WTC11 (cell line): ENCODE results near the gene RHOA.

Source experiments
- SOX15 ChIP-seq: fragments of 250-450 bp; sonication (Bioruptor Pico); IDR thresholded peaks from 2 replicates; pipeline ENCODE4 v1.9.0; 2021; ENCODE audit warnings: mild to moderate bottlenecking
- SP1 ChIP-seq: sonication (generic); formaldehyde crosslinking; conservative IDR thresholded peaks from 2 replicates; pipeline ENCODE4 v1.8.1; 2022; ENCODE audit warnings: missing genetic modification reagents
- ZNF263 ChIP-seq: sonication (generic); formaldehyde crosslinking; IDR thresholded peaks from 2 replicates; pipeline ENCODE4 v1.8.1; 2022; ENCODE audit warnings: low read depth, mild to moderate bottlenecking, moderate library complexity, missing genetic modification reagents
- TF ChIP-seq, protein P1 (sequence below): sonication (generic); formaldehyde crosslinking; IDR thresholded peaks from 2 replicates; pipeline ENCODE4 v1.8.0; 2022; ENCODE audit warnings: missing genetic modification reagents
- TF ChIP-seq, protein P2 (sequence below): fragments of 200-600 bp; IDR thresholded peaks from 2 replicates; pipeline ENCODE4 v1.8.0; 2022; ENCODE audit warnings: antibody characterized with exemption
- TF ChIP-seq, protein P3 (sequence below): sonication (generic); formaldehyde crosslinking; IDR thresholded peaks from 2 replicates; pipeline ENCODE4 v1.8.1; 2022; ENCODE audit warnings: missing genetic modification reagents, borderline replicate concordance
- TF ChIP-seq, protein P4 (sequence below): sonication (generic); formaldehyde crosslinking; IDR thresholded peaks from 2 replicates; pipeline ENCODE4 v1.8.1; 2023; ENCODE audit warnings: mild to moderate bottlenecking, missing genetic modification reagents
- TF ChIP-seq, protein P5 (sequence below): fragments of 250-450 bp; sonication (Bioruptor Pico); IDR thresholded peaks from 2 replicates; pipeline ENCODE4 v2.1.2; 2022; ENCODE audit warnings: mild to moderate bottlenecking, moderate library complexity

DNA sequence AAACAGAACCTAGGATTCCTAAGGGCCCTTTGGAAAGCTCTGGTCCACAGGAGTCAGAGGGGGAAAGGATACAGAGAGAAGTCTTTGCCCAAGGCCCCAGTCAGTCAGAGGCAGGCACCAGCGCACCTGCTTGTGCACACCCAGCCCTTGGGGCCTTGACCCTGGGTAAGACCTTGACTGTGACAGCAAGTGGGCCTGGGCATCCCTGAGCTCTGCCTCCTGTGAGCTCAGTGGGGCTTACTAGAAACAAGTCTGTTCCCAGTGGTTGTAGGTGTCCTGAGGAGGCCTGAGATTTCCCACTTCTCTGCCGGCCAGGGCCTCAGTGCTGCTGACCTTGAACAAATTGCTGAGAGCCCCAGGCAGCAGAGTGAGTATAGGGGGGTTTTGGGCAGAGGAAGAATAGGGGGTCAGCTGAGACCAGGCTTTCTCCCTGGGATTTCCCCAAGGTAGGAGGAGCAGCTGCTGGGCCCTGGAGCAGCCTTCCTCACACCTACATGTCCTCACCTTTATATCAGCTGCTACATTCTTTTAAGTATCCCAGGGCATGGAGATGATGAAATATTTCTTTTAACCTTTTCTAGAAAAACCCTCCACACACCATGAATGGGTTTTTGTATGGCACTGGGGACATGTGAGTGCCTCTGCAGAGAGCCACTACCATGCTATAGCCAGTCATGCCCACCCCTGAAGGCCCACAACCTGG lies 48.6 kb upstream of the RHOA start:
- TF ChIP-seq, protein P1, sequence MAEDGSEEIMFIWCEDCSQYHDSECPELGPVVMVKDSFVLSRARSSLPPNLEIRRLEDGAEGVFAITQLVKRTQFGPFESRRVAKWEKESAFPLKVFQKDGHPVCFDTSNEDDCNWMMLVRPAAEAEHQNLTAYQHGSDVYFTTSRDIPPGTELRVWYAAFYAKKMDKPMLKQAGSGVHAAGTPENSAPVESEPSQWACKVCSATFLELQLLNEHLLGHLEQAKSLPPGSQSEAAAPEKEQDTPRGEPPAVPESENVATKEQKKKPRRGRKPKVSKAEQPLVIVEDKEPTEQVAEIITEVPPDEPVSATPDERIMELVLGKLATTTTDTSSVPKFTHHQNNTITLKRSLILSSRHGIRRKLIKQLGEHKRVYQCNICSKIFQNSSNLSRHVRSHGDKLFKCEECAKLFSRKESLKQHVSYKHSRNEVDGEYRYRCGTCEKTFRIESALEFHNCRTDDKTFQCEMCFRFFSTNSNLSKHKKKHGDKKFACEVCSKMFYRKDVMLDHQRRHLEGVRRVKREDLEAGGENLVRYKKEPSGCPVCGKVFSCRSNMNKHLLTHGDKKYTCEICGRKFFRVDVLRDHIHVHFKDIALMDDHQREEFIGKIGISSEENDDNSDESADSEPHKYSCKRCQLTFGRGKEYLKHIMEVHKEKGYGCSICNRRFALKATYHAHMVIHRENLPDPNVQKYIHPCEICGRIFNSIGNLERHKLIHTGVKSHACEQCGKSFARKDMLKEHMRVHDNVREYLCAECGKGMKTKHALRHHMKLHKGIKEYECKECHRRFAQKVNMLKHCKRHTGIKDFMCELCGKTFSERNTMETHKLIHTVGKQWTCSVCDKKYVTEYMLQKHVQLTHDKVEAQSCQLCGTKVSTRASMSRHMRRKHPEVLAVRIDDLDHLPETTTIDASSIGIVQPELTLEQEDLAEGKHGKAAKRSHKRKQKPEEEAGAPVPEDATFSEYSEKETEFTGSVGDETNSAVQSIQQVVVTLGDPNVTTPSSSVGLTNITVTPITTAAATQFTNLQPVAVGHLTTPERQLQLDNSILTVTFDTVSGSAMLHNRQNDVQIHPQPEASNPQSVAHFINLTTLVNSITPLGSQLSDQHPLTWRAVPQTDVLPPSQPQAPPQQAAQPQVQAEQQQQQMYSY (CRISPR knock-in tag): no peak
- TF ChIP-seq, protein P2, sequence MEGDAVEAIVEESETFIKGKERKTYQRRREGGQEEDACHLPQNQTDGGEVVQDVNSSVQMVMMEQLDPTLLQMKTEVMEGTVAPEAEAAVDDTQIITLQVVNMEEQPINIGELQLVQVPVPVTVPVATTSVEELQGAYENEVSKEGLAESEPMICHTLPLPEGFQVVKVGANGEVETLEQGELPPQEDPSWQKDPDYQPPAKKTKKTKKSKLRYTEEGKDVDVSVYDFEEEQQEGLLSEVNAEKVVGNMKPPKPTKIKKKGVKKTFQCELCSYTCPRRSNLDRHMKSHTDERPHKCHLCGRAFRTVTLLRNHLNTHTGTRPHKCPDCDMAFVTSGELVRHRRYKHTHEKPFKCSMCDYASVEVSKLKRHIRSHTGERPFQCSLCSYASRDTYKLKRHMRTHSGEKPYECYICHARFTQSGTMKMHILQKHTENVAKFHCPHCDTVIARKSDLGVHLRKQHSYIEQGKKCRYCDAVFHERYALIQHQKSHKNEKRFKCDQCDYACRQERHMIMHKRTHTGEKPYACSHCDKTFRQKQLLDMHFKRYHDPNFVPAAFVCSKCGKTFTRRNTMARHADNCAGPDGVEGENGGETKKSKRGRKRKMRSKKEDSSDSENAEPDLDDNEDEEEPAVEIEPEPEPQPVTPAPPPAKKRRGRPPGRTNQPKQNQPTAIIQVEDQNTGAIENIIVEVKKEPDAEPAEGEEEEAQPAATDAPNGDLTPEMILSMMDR: no peak
- TF ChIP-seq, protein P3, sequence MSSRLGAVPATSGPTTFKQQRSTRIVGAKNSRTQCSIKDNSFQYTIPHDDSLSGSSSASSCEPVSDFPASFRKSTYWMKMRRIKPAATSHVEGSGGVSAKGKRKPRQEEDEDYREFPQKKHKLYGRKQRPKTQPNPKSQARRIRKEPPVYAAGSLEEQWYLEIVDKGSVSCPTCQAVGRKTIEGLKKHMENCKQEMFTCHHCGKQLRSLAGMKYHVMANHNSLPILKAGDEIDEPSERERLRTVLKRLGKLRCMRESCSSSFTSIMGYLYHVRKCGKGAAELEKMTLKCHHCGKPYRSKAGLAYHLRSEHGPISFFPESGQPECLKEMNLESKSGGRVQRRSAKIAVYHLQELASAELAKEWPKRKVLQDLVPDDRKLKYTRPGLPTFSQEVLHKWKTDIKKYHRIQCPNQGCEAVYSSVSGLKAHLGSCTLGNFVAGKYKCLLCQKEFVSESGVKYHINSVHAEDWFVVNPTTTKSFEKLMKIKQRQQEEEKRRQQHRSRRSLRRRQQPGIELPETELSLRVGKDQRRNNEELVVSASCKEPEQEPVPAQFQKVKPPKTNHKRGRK (CRISPR knock-in tag): no peak
- TF ChIP-seq, protein P4, sequence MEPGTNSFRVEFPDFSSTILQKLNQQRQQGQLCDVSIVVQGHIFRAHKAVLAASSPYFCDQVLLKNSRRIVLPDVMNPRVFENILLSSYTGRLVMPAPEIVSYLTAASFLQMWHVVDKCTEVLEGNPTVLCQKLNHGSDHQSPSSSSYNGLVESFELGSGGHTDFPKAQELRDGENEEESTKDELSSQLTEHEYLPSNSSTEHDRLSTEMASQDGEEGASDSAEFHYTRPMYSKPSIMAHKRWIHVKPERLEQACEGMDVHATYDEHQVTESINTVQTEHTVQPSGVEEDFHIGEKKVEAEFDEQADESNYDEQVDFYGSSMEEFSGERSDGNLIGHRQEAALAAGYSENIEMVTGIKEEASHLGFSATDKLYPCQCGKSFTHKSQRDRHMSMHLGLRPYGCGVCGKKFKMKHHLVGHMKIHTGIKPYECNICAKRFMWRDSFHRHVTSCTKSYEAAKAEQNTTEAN (CRISPR knock-in tag): no peak
- TF ChIP-seq SOX15 (CRISPR knock-in tag) (no peak), SP1 (no peak), ZNF263 (CRISPR knock-in tag) (no peak)
- TF ChIP-seq, protein P5, sequence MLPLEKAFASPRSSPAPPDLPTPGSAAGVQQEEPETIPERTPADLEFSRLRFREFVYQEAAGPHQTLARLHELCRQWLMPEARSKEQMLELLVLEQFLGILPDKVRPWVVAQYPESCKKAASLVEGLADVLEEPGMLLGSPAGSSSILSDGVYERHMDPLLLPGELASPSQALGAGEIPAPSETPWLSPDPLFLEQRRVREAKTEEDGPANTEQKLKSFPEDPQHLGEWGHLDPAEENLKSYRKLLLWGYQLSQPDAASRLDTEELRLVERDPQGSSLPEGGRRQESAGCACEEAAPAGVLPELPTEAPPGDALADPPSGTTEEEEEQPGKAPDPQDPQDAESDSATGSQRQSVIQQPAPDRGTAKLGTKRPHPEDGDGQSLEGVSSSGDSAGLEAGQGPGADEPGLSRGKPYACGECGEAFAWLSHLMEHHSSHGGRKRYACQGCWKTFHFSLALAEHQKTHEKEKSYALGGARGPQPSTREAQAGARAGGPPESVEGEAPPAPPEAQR (CRISPR knock-in tag): no peak
